Measurements from ENCODE around the gene TRIM26. TPM values are rescaled to one million over a fixed set of nuclear protein-coding genes. Genes with fewer than 3 reads are reported as not detected.
"Not testable (repeated sequence)": the region's sequence is repeated elsewhere in the genome, so short reads cannot be mapped to it uniquely, and the experiment has no call there.

Gene TRIM26
- total RNA-seq, 2 experiments from 2014 or later, result 43.4 to 45.0 TPM

DNA sequence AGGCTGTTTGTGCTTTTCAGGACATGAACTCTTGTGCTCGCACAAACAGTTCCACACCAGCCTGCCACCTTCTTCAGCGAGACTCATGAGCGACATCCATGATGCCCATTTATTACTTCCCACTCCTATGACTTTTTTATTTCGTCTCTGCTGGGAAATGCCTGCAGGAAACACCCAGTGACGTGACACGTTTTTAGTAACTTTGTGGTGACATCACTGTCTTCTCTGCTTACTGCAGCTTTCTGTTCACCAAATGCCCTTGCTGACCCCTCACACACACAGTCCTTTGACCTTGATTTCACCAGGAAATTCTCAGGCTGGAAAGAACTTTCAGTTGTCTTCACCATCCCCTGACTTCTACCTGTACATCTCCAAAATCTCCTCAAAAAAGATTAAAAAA lies 68.4 kb downstream of the TRIM26 start:
- H3K27me3 Mint-ChIP-seq, result peaks cover 50% of the 10 kb centered on the region

DNA sequence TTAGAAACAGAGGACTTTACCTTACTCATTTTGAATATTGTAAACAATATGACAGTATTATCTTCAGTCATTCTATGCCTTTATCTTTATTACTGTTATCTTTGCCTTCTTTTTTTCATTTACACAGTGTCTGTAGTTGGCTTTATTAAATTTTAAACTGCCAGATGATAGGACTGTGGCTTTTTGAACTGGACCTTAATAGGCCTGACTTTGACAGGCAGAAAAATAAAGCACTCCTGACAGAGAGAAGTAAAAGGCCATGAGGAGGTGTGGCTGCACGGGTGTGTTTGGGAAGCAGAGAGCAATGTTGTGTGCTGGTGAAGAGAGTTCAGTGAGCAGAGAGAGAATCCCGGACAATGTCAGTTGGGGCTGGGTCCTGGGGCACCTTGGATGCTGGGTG lies 69.4 kb downstream of the TRIM26 start:
- POLR2A ChIA-PET, result no interaction called here
- ATAC-seq (no peak), DNase-seq (no peak)
- Mint-ChIP-seq H3K9me3 (no peaks in the 10 kb centered on the region), H3K27ac (no peak overlapping the region), H3K36me3 (ENCODE audit: low read depth) (no peaks in the 10 kb centered on the region), H3K4me3 (no peak overlapping the region), H3K27me3 (peaks cover 53% of the 10 kb centered on the region), H3K4me1 (ENCODE audit: low read depth) (no peaks in the 10 kb centered on the region)
- CTCF ChIA-PET, result interaction anchor here (1.0 to 5.2 kb wide), 2 partner anchors 10 to 14 kb away, joined by 3 to 30 read pairs; no protein-coding TSS in a partner anchor
- TF ChIP-seq, protein P1, sequence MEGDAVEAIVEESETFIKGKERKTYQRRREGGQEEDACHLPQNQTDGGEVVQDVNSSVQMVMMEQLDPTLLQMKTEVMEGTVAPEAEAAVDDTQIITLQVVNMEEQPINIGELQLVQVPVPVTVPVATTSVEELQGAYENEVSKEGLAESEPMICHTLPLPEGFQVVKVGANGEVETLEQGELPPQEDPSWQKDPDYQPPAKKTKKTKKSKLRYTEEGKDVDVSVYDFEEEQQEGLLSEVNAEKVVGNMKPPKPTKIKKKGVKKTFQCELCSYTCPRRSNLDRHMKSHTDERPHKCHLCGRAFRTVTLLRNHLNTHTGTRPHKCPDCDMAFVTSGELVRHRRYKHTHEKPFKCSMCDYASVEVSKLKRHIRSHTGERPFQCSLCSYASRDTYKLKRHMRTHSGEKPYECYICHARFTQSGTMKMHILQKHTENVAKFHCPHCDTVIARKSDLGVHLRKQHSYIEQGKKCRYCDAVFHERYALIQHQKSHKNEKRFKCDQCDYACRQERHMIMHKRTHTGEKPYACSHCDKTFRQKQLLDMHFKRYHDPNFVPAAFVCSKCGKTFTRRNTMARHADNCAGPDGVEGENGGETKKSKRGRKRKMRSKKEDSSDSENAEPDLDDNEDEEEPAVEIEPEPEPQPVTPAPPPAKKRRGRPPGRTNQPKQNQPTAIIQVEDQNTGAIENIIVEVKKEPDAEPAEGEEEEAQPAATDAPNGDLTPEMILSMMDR (IDR thresholded peaks at IDR 0.05), result no peak
- intact Hi-C loops (cut with micrococcal nuclease), result no loop called here

More for the DNA sequence above, 68.4 kb downstream of the TRIM26 start:
- ATAC-seq (no peak), DNase-seq (no peak)
- H3K36me3 Mint-ChIP-seq (ENCODE audit: low read depth), result no peaks in the 10 kb centered on the region
- TF ChIP-seq, protein P1 (IDR thresholded peaks at IDR 0.05), result no peak
- POLR2A ChIA-PET, result no interaction called here
- H3K4me1 Mint-ChIP-seq (ENCODE audit: low read depth), result no peaks in the 10 kb centered on the region
- CTCF ChIA-PET, result interaction anchor here (0.7 to 5.2 kb wide), 2 partner anchors 15 to 42 kb away, joined by 6 to 30 read pairs; no protein-coding TSS in a partner anchor
- H3K9me3 Mint-ChIP-seq, result no peaks in the 10 kb centered on the region
- intact Hi-C loops (cut with micrococcal nuclease), result no loop called here
- H3K4me3 Mint-ChIP-seq, result no peak overlapping the region
- no peak overlapping the region for H3K27ac Mint-ChIP-seq

DNA sequence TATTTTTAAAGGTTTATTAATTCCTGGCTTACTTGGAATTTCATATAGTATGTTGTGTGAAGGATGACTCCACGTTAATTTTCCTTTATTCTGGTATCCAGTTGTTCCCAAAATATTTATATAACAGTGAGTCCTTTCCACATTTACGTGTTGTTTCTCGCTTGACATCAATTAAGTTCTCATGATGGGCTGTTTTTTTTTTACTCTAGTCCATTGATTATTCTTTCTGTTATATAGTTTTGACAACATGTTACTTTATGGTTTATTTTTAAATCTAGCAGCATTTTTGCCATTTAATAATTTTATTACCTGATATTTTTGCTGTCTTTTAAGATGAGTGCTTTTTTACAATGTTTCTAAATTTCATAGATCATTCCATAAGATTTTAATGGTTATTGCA lies 70.5 kb downstream of the TRIM26 start:
- H3K9me3 Mint-ChIP-seq, result no peaks in the 10 kb centered on the region
- H3K36me3 Mint-ChIP-seq (ENCODE audit: low read depth), result no peaks in the 10 kb centered on the region
- CTCF ChIA-PET, result interaction anchor here (1.9 to 5.2 kb wide), 2 partner anchors 10 to 12 kb away, joined by 6 to 30 read pairs; no protein-coding TSS in a partner anchor
- DNase-seq (no peak), ATAC-seq (no peak)
- POLR2A ChIA-PET, result no interaction called here
- no peak overlapping the region for H3K4me3 Mint-ChIP-seq
- H3K27me3 Mint-ChIP-seq, result peaks cover 52% of the 10 kb centered on the region
- intact Hi-C loops (cut with micrococcal nuclease), result no loop called here
- TF ChIP-seq, protein P1 (IDR thresholded peaks at IDR 0.05), result no peak
- no peaks in the 10 kb centered on the region for H3K4me1 Mint-ChIP-seq (ENCODE audit: low read depth)
- no peak overlapping the region for H3K27ac Mint-ChIP-seq

DNA sequence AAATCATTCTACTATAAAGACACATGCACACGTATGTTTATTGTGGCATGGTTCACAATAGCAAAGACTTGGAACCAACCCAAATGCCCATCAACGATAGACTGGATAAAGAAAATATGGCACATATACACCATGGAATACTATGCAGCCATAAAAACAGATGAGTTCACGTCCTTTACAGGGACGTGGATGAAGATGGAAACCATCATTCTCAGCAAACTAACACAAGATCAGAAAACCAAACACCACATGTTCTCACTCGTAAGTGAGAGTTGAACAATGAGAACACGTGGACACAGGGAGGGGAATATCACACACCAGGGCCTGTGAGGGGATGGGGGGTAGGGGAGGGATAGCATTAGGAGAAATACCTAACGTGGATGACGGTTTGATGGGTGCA lies 73.0 kb downstream of the TRIM26 start:
- H3K9me3 Mint-ChIP-seq; ATAC-seq; H3K4me3 Mint-ChIP-seq; H3K36me3 Mint-ChIP-seq (ENCODE audit: low read depth); H3K4me1 Mint-ChIP-seq (ENCODE audit: low read depth); POLR2A ChIA-PET; DNase-seq; intact Hi-C loops (cut with micrococcal nuclease); H3K27ac Mint-ChIP-seq: not testable (repeated sequence)
- H3K27me3 Mint-ChIP-seq, result peaks cover 55% of the 10 kb centered on the region
- CTCF ChIA-PET, result interaction anchor here (5.2 kb wide), 1 partner anchor 10 kb away, joined by 30 read pairs; no protein-coding TSS in a partner anchor

DNA sequence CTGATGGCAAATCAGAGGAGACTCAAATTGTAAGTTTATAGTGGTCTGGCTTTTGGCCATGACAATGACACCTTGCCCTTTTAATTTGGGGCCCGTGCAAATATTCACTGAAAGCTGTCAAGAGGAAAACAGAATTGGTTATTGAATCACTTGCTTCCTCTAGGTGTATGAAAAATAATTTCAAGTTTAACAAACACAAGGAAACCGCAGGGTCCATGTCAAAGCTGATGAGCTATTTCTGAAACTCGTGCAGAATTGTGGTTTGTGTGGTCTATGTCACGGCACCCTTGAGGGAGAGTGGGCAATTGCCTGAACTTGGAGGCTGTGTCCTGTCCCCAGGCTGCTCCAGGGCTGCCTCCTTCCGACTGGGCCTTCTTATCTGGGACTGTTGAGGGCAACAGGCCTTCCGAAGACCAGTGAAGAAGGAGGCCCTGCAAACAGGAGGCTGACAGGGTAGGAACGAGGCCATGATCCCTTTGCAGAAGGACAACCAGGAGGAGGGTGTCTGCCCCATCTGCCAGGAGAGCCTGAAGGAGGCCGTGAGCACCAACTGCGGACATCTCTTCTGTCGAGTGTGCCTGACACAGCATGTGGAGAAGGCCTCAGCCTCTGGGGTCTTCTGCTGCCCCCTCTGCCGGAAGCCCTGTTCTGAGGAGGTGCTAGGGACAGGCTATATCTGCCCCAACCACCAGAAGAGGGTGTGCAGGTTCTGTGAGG lies 76.5 kb downstream of the TRIM26 start:
- Mint-ChIP-seq H3K4me1 (ENCODE audit: low read depth) (peaks cover 3% of the 10 kb centered on the region), H3K9me3 (no peaks in the 10 kb centered on the region), H3K27ac (no peak overlapping the region), H3K4me3 (no peak overlapping the region), H3K27me3 (peaks cover 49% of the 10 kb centered on the region), H3K36me3 (ENCODE audit: low read depth) (no peaks in the 10 kb centered on the region)
- ATAC-seq (no peak), DNase-seq (peak; percentile 16)
- CTCF ChIA-PET, result interaction anchor here (1.7 to 8.5 kb wide), 2 partner anchors 31 to 483 kb away, joined by 4 to 324 read pairs; no protein-coding TSS in a partner anchor
- TF ChIP-seq, protein P1 (IDR thresholded peaks at IDR 0.05), result no peak
- POLR2A ChIA-PET, result interaction anchor here (0.5 kb wide), 1 partner anchor 75 kb away, joined by 3 read pairs; no protein-coding TSS in a partner anchor
- intact Hi-C loops (cut with micrococcal nuclease), result no loop called here

Data from activated CD8-positive, alpha-beta T cell treated with anti-CD3 and anti-CD28 coated beads for 36 hours (primary cell).